SK-N-SH treated with all-trans-retinoic acid at 6 μM for 48 hours (cell line): ENCODE results near the gene IQSEC1.

Experiments
- BACH2 ChIP-seq: fragments of 250-450 bp; sonication (Bioruptor Pico); IDR thresholded peaks from 2 replicates; pipeline ENCODE4 v1.9.0; 2021; ENCODE audit warnings: mild to moderate bottlenecking, borderline replicate concordance
- CREB5 ChIP-seq: fragments of 250-450 bp; sonication (Bioruptor Pico); IDR thresholded peaks from 2 replicates; pipeline ENCODE4 v1.5.1; 2020; ENCODE audit warnings: low read depth, mild to moderate bottlenecking, moderate library complexity
- PATZ1 ChIP-seq: fragments of 250-450 bp; sonication (Bioruptor Pico); IDR thresholded peaks from 2 replicates; pipeline ENCODE4 v1.8.0; 2020; ENCODE audit warnings: mild to moderate bottlenecking, moderate library complexity, borderline replicate concordance
- POU6F1 ChIP-seq: fragments of 250-450 bp; sonication (Bioruptor Pico); IDR thresholded peaks from 2 replicates; pipeline ENCODE4 v1.8.0; 2021; ENCODE audit warnings: low read depth, mild to moderate bottlenecking, moderate library complexity, borderline replicate concordance

GRCh38 chr3:13014755-13015285 lies 58.4 kb downstream of the IQSEC1 start:
- TF ChIP-seq PATZ1 (no peak), BACH2 (CRISPR knock-in tag) (no peak), CREB5 (no peak), POU6F1 (no peak)
